DMS53 (cell line): ENCODE results near the gene DDIT3.

ENCODE experiments used
- DNase-seq: peaks from one replicate; lab custom pipeline; 2025; lab: John Stamatoyannopoulos, UW

Gene DDIT3

DNA sequence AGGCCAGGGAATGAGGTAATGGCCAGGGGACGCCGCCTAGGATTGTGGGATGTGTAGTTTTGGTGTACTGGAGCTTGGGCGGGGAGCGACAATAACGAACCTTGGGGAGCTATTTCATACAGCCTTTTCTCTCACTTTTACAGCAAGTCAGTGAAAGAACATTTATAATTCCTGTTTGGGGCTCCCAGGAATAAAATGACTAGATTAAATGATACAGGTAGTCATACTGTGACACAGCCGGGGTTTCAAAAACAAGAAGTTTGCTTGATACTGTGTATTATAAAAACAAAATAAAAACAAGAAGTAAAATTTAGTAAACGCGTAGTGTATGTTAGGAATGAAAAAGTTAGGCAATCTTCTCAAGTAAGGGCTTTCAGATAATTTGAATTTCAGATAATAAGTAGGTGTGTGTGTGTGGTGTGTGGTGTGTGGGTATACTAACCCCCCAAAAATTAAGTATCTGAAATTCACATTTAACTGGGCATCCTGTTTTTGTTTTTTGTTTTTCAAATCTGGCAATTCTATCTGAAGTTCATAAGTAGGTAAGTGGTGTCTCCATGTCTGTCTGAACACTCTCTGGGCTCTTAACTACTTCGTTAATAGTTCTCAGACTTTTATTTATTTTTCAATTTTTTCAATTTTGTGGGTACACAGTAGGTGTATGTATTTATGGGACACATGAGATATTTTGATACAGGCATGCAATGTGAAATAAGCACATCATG, 27.1 kb upstream of the DDIT3 start:
- no peak for DNase-seq

GRCh38 chr12:57546438-57547287, 26.3 kb upstream of the DDIT3 start, which contains the start of gene DCTN2:
Gene DCTN2, minus strand, starts transcription at chr12:57547192. Its CDS starts 129 bp downstream, at chr12:57547063.
- DNase-seq = peak; percentile 99

- peak; percentile 92 for DNase-seq
These were observed 25.6 kb upstream of the DDIT3 start for GRCh38 chr12:57545809-57546437.

- peak; percentile 28 for DNase-seq
These were observed 23.3 kb upstream of the DDIT3 start for GRCh38 chr12:57543581-57543980.

DNA sequence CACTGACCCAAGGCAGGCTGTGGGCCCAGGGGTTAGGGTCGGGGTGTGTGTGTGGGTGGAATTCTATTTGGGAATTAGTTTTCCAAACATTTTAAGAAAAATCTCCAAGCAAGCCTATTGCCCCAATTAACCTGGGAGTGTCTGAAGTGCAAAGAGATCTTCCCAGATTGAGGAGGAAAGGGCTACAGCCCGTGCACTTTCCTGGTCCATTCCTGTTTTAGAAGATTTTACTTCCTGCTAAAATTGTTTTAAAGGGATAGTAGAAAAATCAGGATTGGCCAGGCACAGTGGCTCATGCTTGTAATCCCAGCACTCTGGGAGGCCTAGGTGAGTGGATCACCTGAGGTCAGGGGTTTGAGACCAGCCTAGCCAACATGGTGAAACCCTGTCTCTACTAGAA, 21.4 kb upstream of the DDIT3 start:
- DNase-seq = no peak

- no peak for DNase-seq
These were observed 20.7 kb upstream of the DDIT3 start for GRCh38 chr12:57541001-57541400.

DNA sequence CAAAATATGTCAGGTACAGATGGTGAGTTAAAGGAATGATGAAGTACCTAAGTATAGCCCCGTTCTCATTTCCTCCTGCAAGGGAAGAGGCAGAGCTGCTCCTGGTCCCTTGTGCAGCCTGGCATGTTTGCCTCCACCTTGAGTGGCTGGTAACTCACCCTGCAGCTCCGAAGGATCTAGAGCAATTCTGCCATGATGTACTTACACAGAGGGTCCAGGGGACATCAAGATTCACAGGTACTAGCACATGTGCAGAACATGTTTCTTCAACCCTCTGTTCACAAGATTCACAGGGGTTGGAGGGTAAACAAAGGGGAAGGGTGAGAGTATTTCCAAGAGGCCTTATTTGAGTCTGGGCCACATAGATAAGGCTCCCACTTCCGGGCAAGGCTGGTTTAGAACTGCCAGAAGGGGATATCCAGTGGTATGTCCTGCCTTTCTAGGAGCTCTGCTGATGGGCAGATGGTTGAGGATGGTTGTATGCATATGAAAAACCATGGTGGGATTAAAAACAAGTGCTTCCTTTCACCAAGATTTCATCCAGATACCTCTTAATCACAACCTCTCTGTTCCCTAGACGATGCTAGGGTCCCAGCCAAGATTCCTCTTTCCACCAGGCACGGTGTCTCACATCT, 18.9 kb upstream of the DDIT3 start:
- no peak for DNase-seq

DNA sequence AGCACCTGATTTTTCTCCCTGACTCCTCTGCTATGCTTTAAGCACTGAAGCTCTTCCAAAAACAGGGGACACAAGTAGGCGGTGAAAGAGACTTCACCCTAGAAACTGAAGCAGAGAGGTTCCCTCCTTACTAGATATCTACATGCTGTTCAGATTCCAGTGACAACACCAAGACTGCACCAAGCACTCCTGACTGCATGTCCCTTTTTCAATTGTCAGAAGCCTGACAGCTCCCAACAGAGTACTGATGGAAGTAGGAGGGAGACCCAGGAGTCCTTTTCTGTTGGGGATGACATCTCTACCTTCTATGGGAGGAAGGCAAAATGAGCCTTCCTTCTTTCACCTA, 16.3 kb upstream of the DDIT3 start:
- DNase-seq = no peak

GRCh38 chr12:57535764-57536596, 15.7 kb upstream of the DDIT3 start:
- no peak for DNase-seq

DNA sequence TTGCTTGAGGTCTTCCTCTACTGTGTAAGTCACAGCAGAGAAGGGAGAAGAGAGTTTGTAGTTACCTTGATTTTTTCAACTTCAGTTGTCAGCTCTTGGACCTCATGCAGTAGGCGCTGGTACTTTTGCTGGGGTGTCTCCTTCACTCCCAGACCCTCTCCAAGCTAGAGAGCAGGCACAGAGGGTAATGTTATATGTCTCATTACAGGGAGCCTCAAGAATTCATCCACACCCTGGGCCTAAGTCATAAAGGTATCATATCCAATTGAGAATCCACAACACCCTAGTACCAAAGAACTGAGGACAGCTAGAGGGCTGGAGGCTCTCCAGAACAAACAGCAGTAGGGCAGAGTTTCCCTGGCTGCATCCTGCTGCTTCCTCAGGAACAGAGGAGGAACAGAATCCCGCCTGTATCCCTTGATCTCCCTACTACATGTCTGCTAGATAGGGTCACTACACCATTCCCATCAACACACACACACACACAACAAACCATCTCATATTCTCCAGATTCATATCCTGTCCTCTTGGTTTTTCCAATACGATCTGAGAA, 14.8 kb upstream of the DDIT3 start:
- no peak for DNase-seq

- DNase-seq = no peak
These were observed 13.9 kb upstream of the DDIT3 start for GRCh38 chr12:57534250-57534649.

- no peak for DNase-seq
These were observed 12.8 kb upstream of the DDIT3 start for GRCh38 chr12:57533108-57533507.

DNA sequence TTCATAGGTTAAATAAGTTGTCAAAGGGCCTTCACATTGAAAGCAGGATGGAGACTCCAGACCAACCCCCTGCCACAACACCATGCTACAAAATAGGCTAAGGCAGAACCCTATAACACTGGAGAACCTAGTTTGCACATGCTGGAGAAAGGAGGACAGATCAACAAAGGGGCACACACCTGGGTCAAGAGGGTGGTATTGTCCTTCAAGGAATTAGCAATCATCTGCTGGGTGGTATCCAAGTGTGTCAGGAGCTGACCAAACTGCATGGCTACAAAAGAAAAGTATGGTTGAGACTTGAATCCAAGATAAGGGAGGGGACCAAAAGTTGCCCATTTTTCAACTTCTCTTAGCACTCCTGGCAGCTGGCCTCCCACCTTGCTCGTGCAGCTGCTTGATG, 11.5 kb upstream of the DDIT3 start:
- no peak for DNase-seq

DNA sequence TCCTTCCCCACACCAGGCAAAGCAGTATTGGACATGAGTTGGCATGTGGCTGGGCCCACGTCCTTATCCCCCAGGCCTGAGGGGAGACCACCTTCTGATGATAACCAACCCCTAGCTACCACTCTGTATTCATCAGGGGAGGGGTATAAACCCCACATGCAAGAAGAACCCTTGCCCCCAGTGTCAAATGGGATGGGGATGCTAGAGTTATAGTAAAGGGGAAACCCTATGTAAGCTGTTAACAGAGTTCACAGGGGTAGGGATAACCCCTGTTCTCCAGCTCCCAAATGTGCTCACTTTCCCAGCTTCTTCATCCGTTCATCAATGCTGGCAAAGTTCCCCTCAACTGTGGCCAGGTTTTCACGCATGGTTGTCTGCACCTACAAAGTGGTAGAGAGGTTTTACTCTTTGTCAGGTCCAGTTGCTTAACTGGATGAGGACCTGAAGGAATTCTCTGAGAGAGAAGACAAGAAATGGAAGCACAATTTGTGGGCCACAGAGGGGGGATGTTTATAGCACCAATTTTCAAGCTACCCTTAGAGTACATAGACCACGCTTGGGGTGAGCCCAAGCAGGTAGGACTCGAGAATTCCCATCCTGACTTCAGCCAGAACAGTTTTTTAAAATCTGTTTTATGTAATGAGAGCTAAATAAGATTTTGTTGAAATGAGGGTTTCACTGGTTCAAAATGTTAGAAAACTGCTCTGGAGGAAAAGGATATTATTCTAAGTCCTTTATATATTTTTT, 10.3 kb upstream of the DDIT3 start:
- DNase-seq = no peak

DNA sequence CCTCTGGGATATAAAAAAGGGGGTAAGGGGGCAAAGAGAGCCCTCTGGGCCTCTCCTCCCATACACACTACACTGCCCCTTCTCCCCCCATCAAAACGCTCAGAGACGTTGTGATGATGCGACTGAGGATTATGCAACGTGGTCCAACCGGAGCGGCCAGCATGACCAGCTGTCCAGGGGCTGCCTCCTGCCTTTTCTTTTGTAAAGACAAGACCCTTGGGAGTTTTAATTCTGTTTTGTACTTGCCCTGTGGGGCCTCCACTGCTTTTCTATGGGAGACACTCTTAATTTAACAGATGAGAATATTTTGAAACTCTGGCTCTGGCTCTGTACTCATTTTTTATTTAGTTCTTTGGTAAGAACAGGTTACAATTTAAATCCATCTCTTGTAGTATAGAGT, 9.5 kb upstream of the DDIT3 start:
- DNase-seq = no peak

GRCh38 chr12:57528831-57529555, 8.7 kb upstream of the DDIT3 start:
- no peak for DNase-seq

DNA sequence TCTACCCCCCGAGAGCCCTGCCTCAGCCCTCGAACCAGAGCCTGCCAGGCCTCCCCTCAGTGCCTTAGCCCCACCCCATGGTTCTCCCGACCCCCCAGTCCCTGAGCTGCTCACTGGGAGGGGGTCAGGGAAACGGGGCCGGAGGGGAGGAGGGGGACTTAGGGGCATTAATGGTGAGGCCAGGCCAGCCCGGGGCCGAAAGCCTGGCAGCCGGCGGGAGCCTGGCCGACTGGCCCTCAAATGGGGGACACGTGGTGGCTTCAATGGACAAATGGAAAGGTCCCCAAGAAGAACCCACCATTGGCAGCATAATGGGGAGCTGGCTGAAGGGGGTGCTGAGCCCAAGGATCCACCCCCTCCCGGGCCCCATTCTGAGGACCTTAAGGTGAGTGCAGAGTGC, 7.9 kb upstream of the DDIT3 start:
- DNase-seq = no peak

- DNase-seq = no peak
These were observed 6.9 kb upstream of the DDIT3 start for GRCh38 chr12:57527184-57527583.

GRCh38 chr12:57526477-57527126, 6.3 kb upstream of the DDIT3 start:
- DNase-seq = no peak
